Activated CD4-positive, CD25-positive, alpha-beta regulatory T cell (primary cell): ENCODE results near the gene NEGR1.

ENCODE experiments used
- DNase-seq, 4 experiments: peaks; one replicate each; lab custom pipeline; 2025; lab: John Stamatoyannopoulos, UW

Gene NEGR1

DNA sequence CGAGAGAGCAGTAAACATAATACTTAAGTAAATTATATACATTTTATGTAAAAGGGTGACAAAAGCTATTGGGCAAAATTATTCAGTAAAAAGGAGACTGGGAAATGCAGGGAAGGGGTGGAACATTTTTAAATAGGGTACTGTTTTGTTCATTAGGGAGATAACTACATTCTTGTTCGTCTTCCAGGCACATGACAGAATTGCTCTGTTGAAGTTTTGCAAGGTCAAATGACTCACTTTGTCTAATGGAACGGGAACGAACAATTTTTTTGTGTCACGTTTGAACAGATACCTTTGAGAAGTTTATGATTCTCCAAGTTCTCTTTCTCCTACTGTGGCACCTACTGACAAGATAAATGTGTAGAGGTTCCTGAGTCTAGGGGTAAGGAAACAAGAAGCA is 819.2 kb downstream of the NEGR1 start:
- DNase-seq, result no peak

DNA sequence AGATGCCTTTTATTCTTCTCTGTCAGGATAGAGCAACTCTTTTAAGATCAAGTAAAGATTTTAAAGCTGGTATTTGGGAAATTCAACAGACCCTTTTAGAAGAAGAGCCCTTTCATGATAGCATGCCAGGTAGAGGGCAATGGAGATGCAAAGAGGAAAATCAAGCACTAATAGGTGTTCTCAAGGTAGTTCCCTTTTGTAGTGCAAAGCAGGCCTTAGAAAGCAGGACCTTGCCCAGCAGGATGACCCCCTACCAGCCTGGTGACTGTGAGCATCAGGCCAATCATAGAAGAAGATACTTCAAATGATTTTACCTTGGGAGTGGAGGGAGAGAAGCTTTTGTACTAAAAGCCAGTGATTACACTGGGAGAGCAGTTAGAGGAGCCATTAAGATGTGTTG is 820.1 kb downstream of the NEGR1 start:
- DNase-seq, result no peak

DNA sequence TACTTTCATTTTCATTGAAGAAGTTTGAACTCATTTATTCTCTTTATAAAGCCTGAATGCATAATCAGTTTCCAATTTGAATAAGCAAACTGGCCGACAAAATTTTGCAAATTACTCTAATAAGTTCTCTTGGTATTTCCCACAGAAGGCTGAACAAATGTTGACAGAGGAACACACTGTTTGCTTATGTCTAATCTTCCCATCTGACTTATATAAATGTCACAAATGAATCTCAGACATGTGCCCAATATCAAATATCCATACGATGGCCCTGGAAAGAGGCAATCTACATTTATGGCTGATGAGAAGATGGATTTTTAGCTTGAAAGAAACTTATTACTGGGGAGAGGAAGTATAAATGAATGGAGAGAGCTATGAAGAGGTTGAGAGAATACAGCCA is 820.9 kb downstream of the NEGR1 start:
- no peak for DNase-seq

DNA sequence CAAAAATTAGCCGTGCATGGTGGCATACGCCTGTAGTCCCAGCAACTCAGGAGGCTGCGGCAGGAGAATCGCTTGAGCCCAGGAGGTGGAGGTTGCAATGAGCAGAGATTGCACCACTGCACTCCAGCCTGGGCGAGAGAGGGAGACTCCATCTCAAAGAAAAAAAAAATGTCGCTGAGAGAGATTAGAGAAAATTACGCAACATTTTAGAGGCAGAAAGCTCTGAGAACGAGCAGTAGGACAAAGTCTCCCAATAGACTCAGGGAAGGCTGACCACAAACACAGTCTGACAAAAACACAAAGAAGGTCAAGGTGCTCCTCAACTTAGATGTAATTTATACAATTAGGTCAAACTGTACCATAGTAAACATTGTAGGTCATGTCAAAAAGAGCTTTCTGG is 833.9 kb downstream of the NEGR1 start:
- DNase-seq, result no peak

DNA sequence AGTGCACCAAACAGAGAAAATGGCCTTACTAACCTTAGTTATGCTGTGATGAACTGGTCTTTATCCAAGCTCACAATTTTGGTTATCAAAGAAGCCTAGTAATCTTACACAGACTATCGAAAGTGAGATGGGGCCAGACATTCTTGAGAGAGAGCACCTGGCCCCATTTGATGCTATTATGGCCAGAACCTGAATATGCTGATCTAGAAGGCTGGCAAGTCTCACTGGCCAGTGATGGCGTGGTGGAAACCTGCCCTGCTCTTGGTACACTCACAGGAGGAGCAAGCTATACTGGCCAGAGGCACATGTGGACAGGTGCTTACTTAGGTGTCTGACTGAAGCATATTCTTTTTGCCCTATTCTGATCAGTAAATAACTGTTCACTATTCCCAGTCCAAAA is 843.7 kb downstream of the NEGR1 start:
- no peak for DNase-seq

DNA sequence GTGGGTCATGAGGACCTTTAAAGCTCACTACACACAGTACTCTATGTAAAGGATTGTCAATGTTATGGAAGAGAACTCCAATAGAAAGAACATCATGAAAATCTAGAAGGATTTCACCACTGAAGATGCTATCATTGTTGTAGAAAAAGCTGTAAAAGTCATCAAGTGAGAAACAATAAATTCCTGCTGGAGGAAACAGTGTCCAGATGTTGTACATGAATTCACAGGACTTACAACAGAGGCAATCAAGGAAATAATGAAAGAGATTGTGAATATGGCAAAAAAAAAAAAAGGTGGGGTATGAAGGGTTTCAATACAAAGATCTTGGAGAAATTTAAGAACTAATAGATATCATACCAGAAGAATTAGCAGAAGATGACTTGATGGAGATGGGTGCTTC is 846.4 kb downstream of the NEGR1 start:
- DNase-seq, result no peak

DNA sequence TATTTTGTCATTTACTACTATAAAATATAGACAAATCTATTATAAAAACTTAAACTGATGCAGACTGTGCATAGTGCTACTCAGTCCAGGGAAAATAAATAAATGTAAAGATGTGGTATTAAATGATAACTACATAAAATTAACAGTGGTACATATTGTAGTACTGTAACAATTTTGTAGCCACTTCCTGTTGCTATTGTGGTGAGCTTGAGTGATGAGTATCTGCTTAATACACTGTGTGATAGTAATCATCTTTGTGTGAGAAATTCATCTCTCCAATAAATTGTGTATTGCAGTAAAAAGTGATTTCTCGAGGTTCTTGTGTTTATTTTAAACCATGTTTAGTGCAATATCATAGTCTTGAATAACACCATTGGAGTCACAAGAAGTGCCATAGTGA is 848.1 kb downstream of the NEGR1 start:
- DNase-seq, result no peak

DNA sequence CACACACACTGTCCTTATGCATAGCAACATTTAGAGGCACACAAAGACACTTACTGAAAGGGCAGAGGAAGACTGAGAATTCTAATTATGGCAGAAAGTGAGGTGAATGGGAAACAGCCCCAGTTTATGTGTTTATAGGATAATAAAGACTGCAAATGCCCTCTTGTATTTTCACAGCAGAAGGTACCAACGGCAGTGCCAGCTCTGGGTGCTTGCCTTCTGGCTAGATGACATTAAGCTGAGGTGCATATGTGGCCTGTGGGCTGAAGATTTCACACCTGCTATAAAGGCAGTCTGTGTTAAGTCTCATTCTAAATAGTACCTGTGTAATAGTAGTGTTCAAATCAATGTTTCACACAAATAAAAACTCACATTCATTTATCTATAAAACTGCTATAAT is 854.3 kb downstream of the NEGR1 start:
- no peak for DNase-seq

DNA sequence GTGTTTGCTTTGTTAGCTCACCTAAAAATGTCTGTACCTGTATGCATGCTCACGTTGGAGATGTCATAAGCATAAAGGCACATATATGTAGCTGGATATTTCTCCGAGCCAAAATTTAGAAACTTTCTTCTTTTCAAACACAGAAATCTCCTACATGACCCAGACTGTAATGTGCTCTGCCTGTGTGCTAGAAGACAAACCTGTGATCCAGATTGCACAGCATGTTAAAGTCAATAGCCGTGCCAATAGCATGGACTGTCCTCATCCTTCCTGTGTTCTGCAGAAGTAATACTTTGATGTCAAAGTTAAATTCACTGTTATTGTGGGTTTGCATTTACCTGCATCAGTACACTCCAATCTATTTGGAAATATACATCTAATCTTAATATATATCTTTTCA is 855.3 kb downstream of the NEGR1 start:
- DNase-seq, result no peak

DNA sequence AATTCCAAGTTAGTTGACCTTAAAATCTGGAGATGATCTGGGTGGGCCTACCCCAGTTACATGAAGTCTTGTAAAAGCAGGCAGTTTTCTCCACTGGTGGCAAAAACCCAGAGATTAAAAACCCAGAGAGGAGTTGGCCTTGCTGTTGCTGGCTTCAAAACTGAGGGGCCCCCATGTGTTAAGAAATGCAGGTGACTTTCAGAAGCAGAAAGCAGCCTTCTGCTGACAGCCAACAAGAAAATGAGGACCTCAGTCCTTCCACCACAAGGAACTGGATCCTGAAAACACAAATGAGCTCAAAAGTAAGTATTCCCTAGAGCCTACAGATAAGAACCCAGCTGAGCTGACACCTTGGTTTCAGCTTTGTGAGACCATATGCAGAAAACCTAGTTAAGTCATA is 857.8 kb downstream of the NEGR1 start:
- no peak for DNase-seq

DNA sequence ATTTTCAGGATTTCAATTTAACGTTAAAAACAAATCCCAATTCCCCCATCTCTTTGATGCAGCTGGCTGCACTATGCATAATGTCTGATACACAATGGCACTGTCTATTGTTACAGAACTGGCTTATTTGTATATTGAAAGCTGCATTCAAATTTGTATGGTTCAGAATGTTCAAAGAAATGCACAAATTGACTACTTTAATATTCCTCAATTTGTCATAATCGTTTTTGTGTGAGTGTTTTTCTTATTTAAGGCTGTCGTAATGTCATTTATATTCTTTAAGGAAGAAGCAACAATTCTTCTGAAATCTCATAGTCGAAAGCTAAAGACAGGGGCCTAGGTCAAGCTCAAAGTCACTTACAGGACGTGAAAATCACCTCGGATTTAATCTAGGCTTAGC is 860.1 kb downstream of the NEGR1 start:
- DNase-seq, result no peak

DNA sequence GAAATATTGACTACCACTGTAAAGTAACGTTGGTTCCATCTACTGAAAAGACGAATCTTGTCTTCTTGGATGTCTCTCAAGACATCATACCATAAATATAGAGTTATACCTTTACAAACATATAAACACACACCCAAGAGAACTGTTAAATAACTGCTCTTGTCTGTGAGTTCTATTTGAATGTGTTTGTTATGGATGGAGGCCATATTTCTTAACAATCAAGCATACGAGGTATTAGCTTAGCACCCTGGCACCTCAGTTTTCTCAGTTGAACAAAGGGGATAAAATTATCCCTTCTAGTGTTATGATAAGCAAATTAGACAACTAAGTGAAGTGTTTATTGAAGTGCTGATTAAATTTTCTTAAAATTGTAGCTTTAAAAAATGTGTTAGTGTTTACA is 864.9 kb downstream of the NEGR1 start:
- no peak for DNase-seq

DNA sequence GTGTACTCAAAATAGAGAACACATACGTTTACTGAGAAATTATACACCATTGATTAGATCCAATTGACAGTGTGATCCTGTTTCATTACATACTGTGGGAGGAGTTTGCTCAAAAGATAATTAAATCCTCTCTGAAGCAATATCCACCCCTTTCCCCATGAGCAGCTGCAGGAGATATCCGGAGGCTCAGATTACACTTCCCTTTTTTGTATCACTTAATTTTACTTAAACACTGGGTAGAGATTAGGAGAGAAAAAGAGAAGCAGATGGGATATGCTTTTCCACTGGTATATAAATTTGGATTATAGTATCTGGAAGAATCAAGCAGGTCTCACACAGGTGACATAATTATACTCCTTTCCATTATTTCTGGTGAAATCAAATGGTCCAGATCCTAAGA is 868.2 kb downstream of the NEGR1 start:
- DNase-seq, result no peak

DNA sequence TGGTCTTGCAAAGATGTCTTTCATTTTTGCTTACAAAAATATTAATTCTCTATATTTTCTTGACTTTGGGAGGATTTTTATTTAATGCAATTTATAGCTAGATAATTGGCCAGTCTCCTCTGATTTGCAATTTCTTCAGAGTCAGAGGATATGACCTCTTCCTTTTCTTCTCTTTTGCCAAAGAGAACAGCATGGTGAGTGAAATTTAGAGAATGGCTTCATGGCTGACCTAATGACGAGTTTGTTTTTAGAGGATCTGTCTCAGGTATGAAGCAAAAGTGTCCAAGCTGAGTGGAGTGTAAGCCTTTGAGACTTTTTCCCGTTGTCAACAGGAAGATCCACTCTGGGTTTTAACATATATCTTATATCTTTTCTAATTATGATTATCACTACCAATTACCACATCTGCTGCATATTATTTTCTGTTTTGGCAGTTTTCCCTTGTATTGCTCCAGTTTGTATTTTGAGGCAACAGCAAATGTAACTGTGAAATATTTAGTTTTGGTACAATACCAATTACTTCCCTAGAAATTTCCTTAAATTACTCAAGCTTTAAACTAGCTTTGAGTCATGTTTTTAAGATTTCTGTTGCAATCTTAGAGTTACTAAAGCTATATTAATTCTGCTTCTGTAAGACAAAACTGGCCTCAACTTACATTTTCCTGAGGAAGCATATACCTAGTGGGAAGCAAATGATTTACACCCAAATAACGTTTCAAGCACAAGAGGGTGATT is 868.7 kb downstream of the NEGR1 start:
- no peak for DNase-seq

DNA sequence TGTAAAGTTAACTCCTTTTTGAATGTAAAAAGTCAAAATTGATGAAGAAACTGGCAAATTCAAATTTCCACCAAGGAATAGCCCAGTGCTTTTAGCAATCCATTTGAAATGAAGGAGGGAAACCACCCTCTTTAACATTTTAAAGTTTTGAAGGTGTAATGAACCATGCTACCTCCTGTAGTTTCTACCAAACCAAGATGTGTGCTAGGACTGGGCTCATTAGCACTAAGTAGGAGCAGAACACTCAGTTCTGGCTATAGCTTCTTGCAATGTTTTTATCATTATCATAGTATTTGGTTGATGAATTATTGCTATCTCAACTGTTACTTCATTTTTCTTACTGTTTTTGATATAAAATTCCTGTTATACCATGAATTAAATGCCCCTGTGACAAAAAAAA is 882.3 kb downstream of the NEGR1 start:
- DNase-seq, result no peak

DNA sequence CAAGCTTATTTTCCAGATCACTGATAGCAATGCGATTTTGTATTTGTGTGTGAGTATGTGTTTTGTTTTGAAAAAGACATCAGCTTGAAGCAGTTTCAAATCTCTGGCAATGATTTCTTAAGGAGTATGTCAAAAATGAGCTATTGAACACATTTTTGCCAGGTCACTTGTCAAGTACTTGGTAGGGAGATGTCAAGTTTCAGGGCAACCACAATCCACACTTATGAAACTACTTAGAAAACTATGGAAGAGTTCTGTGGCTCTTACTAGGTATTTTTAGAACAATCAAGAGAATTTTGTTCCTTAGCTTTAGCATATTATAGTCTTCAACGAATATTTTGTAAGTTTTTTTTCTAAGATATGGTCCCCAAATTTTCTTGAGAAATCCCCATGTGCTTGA is 882.7 kb downstream of the NEGR1 start:
- DNase-seq, result no peak

DNA sequence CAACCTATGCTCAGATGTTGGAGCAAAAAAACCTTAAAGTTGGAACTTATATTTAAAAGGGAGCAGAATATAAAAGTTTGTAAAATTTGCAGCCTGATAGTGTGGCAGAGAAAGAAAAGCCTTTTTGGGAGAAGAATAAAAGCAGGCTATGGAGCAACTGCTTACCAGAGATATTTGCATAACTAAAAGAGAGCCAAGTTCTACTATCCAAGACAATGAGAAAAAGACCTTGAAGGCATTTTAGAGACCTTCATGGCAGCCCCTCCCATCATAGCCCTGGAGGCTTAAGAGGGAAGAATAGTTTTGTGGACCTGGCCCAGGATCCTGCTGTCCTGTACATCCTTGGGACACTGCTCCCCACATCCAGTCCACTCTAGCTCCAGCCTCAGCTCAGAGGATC is 889.0 kb downstream of the NEGR1 start:
- no peak for DNase-seq

DNA sequence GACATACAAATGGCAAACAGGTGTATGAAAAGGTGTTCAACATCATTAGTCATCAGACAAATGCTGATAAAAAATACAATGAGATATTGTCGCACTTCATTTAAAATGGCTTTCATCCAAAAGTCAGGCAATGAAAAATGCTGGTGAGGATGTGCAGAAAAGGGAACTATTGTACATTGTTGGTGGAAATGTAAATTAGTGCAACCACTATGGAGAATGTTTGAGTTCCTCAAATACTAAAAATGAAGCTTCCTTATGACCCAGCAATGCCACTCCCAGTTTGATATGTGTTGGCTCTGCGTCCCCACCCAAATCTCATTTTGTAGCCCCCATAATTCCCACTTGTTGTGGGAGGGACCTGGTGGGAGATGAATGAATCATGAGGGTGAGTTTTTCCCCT is 891.8 kb downstream of the NEGR1 start:
- no peak for DNase-seq

DNA sequence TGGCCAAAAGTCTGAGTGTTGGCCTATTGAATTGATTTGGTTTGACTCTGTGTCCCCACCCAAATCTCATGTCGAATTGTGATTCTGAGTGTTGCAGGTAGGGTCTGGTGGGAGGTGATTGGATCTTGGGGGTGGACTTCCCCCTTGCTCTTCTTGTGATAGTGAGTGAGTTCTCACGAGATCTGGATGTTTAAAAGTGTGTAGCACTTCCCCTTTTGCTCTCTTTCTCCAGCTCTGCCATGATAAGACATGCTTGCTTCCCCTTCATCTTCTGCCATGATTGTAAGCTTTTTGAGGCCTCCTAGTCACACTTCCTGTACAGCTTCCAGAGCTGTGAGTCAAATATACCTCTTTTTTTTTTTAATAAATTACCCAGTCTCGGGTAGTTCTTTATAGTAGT is 904.5 kb downstream of the NEGR1 start:
- no peak for DNase-seq

DNA sequence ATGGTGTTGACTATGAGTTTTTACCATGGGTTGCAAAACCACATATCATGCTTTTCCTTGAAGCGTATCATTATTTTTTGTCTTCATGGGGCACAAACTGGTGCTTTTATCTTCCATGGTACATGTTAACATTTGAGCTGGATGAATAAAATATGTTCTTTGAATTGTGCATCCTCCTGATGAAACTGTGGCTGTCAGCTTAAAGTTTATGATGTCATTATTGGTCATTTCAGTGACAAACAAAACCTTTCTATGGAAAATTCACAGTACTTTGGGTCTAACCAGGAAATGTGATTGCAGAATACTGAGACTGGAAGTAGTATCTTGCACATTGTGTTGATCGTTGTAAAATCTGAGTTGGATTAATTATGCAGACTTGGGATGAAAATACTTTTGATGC is 909.8 kb downstream of the NEGR1 start:
- no peak for DNase-seq

DNA sequence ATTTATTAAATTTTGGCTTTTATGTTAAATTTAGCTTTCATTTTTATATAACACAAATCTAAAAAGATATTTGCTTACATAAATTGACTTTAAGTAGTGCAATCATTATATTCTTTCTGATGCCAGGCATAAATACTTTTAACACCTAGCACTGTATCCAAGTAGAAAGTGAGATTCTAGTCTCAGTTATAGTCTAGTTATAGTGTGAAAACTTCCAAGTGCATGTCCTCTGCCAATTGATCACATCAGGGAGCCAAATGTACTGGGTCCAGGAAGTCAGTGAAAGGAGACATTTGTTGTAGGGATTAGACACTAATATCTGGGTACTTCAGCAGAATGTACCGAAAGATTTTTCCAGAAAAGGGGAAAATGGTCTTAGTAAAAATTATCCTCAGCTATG is 910.8 kb downstream of the NEGR1 start:
- DNase-seq, result no peak

DNA sequence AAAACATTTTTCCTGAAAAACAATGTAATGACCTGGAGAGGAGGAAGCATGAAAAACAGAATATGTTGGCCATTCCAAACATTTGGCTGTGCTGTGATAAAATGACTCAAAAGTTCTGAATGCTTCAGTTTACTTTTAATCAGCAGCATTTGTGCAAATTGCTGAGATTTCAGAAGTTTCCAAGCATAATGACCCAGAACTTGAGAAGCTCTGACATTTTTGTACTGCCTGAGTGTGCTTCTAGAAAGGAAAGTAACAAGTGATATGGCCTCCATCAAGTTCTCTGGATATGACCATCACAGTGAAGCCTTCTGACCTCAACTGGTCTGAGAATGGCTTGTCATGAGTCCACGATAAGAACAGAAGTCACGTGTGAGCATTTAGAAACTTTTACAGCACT is 918.1 kb downstream of the NEGR1 start:
- DNase-seq, result no peak

DNA sequence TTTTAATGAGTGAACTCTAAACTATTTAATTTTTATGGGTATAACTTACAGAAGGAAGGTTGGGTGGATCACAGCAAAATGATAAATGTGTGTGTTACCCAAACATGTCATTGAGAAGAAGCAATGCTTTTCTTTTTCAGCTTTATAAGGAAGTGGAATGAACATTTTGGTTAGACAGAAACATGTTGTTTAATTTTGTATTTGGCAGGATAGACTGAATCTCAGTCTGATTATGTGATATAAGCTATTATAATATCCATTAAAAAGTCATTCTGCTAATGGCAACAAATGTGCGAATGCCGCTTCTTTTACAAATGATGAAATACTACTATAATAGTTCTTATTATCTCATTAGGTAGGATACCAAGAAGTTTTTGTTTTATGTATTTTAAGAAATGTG is 919.6 kb downstream of the NEGR1 start:
- DNase-seq, result no peak

DNA sequence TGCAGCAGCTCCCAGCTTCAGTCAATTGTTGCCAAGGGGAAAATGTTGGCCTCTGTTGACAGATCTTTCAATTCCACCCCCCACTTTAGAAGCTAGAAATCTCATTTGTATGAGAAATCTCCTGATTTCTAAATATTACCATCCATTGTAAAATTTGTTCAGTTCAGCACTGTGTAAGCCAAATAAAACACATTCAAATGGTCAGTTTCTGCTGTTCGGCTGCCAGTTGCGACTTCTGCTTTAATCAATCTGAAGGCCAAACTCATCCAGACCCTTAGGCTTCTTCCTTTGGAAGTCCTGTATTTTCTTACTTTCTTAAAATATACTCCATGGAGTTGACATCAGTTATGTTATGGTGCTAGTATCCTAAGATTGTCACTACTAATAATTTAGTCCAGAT is 920.3 kb downstream of the NEGR1 start:
- DNase-seq, result no peak

DNA sequence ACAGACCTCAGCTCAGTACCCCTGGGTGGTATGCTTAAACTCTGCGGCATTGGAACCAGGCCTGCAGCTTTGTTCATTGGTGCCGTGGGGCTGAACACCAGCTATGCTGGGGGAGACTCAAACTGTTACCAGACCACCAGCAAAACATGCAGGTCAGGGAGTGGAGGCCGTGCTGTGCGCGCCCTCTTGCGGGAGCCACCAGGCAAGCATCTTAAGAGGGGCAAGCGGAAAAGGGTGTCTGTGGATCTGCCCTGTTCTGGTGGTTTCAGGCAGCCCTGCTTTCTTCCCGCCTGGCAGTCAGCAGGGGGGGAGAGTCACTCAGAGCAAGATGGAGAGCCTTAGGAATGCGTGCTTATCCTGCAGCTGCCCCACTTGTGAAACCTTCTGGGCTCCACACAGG is 924.6 kb downstream of the NEGR1 start:
- no peak for DNase-seq
